ENCODE measurements around the gene RNF169. TPM values are rescaled to one million over a fixed set of nuclear protein-coding genes. Genes with fewer than 3 reads are reported as not detected.

RNF169 gene
- total RNA-seq: 23.4 and 23.5 TPM in 2 replicates
- long read RNA-seq, partial matches to known transcripts: 0 of 8 reads
- long read RNA-seq, other reads (novel, unspliced or antisense): 8 of 8 reads

GRCh38 chr11:74748211-74749126, at the start of gene RNF169:
Gene RNF169, plus strand, starts transcription at chr11:74748849. Its CDS starts 32 bp downstream, at chr11:74748881.
- no peaks in the 10 kb centered on the region for H3K27me3 Mint-ChIP-seq (ENCODE audit: low read depth)
- H3K36me3 Mint-ChIP-seq (ENCODE audit: low read depth): peaks cover 3% of the 10 kb centered on the region
- DNase-seq (ENCODE audit: low read depth, low spot score): peak; percentile 85
- no peak for TF ChIP-seq CTCF (conservative IDR thresholded peaks at IDR 0.05)
- H3K4me3 Mint-ChIP-seq: peak within 1 kb of the TSS; percentile 99
- H3K9me3 Mint-ChIP-seq: no peaks in the 10 kb centered on the region
- H3K27ac Mint-ChIP-seq (ENCODE audit: unreplicated experiment): peak within 1 kb of the TSS; percentile 95
- peaks cover 30% of the 10 kb centered on the region for H3K4me1 Mint-ChIP-seq

GRCh38 chr11:74699615-74700396, 48.8 kb upstream of the RNF169 start:
- DNase-seq (ENCODE audit: low read depth, low spot score): no peak
- Mint-ChIP-seq H3K9me3 (no peaks in the 10 kb centered on the region), H3K27me3 (ENCODE audit: low read depth) (peaks cover 3% of the 10 kb centered on the region), H3K27ac (ENCODE audit: unreplicated experiment) (no peak overlapping the region), H3K36me3 (ENCODE audit: low read depth) (no peaks in the 10 kb centered on the region), H3K4me3 (no peak overlapping the region), H3K4me1 (peaks cover 3% of the 10 kb centered on the region)
- no peak for TF ChIP-seq CTCF (conservative IDR thresholded peaks at IDR 0.05)

- H3K27me3 Mint-ChIP-seq (ENCODE audit: low read depth): peaks cover 3% of the 10 kb centered on the region
- H3K4me1 Mint-ChIP-seq: peaks cover 3% of the 10 kb centered on the region
- H3K36me3 Mint-ChIP-seq (ENCODE audit: low read depth): no peaks in the 10 kb centered on the region
- H3K9me3 Mint-ChIP-seq: no peaks in the 10 kb centered on the region
- no peak for DNase-seq (ENCODE audit: low read depth, low spot score)
- H3K4me3 Mint-ChIP-seq: no peak overlapping the region
- no peak overlapping the region for H3K27ac Mint-ChIP-seq (ENCODE audit: unreplicated experiment)
- TF ChIP-seq CTCF (conservative IDR thresholded peaks at IDR 0.05): no peak
Observed at GRCh38 chr11:74701351-74701750, 47.3 kb upstream of the RNF169 start.

GRCh38 chr11:74702383-74703007, 46.2 kb upstream of the RNF169 start:
- Mint-ChIP-seq H3K4me3 (no peak overlapping the region), H3K27ac (ENCODE audit: unreplicated experiment) (no peak overlapping the region), H3K9me3 (no peaks in the 10 kb centered on the region), H3K4me1 (peaks cover 3% of the 10 kb centered on the region), H3K36me3 (ENCODE audit: low read depth) (no peaks in the 10 kb centered on the region), H3K27me3 (ENCODE audit: low read depth) (peaks cover under 1% of the 10 kb centered on the region)
- peak; percentile 86 for TF ChIP-seq CTCF (conservative IDR thresholded peaks at IDR 0.05)
- DNase-seq (ENCODE audit: low read depth, low spot score): peak; percentile 75

- Mint-ChIP-seq H3K36me3 (ENCODE audit: low read depth) (no peaks in the 10 kb centered on the region), H3K27me3 (ENCODE audit: low read depth) (no peaks in the 10 kb centered on the region), H3K9me3 (no peaks in the 10 kb centered on the region), H3K4me3 (no peak overlapping the region), H3K4me1 (peaks cover 3% of the 10 kb centered on the region), H3K27ac (ENCODE audit: unreplicated experiment) (no peak overlapping the region)
- no peak for DNase-seq (ENCODE audit: low read depth, low spot score)
- TF ChIP-seq CTCF (conservative IDR thresholded peaks at IDR 0.05): no peak
Observed at GRCh38 chr11:74703211-74703610, 45.4 kb upstream of the RNF169 start.

Measured in neural crest cell (in vitro differentiated cells).